Activated CD8-positive, alpha-beta memory T cell treated with anti-CD3 and anti-CD28 coated beads, Interleukin-2, amount 10 ng/mL, durations not matched to agents 7 days and 5 days (primary cell): ENCODE data around the gene SPAST. TPM values are rescaled to one million over a fixed set of nuclear protein-coding genes. Genes with fewer than 3 reads are reported as not detected.
"Not testable (repeated sequence)": the region's sequence is repeated elsewhere in the genome, so short reads cannot be mapped to it uniquely, and the experiment has no call there.

Experiments used
- ATAC-seq: fragments of 150-1000 bp; cut with Tn5 transposase; one replicate; pipeline ENCODE4 v1.10.0; 2021; ENCODE audit warnings: moderate library complexity
- CTCF ChIA-PET: fragments of 350-600 bp; sonication (Branson Sonifier 250); formaldehyde crosslinking; loops from one replicate; lab custom pipeline; 2021; ENCODE audit warnings: antibody characterized with exemption; lab: Charles Lee
- DNase-seq: peaks from one replicate; pipeline ENCODE4 v3.0.0-alpha.2; 2020
- H3K27ac Mint-ChIP-seq: one replicate; pipeline ENCODE4 v1.8.0; 2021; ENCODE audit warnings: mild to moderate bottlenecking, mixed read lengths
- H3K27me3 Mint-ChIP-seq: one replicate; pipeline ENCODE4 v1.8.0; 2021; ENCODE audit warnings: mixed read lengths
- H3K36me3 Mint-ChIP-seq: one replicate; pipeline ENCODE4 v1.8.0; 2021; ENCODE audit warnings: mild to moderate bottlenecking, mixed read lengths
- H3K4me1 Mint-ChIP-seq: one replicate; pipeline ENCODE4 v1.8.0; 2021; ENCODE audit warnings: mixed read lengths
- H3K4me3 Mint-ChIP-seq: one replicate; pipeline ENCODE4 v1.8.0; 2021; ENCODE audit warnings: mild to moderate bottlenecking, moderate library complexity, mixed read lengths
- H3K9me3 Mint-ChIP-seq: one replicate; pipeline ENCODE4 v1.8.0; 2022; ENCODE audit warnings: low read depth, mixed read lengths
- total RNA-seq, 2 experiments: library from RNA; stranded (reverse); gene quantifications; one replicate each; pipeline ENCODE4 v1.2.3, GENCODE V29; 2021

The SPAST gene, protein sequence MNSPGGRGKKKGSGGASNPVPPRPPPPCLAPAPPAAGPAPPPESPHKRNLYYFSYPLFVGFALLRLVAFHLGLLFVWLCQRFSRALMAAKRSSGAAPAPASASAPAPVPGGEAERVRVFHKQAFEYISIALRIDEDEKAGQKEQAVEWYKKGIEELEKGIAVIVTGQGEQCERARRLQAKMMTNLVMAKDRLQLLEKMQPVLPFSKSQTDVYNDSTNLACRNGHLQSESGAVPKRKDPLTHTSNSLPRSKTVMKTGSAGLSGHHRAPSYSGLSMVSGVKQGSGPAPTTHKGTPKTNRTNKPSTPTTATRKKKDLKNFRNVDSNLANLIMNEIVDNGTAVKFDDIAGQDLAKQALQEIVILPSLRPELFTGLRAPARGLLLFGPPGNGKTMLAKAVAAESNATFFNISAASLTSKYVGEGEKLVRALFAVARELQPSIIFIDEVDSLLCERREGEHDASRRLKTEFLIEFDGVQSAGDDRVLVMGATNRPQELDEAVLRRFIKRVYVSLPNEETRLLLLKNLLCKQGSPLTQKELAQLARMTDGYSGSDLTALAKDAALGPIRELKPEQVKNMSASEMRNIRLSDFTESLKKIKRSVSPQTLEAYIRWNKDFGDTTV
- 10 to 100 TPM; 17.3 to 20.4 TPM for total RNA-seq

GRCh38 chr2:32063310-32064020 is at the start of gene SPAST:
Gene SPAST (plus strand): TSS chr2:32063556. CDS start chr2:32063832, 276 bp downstream.
- ATAC-seq = peak; percentile 97
- H3K4me1 Mint-ChIP-seq = peaks cover 23% of the 10 kb centered on the region
- no peaks in the 10 kb centered on the region for H3K27me3 Mint-ChIP-seq

GRCh38 chr2:32018789-32019482 is 44.4 kb upstream of the SPAST start:
- CTCF ChIA-PET, H3K36me3 Mint-ChIP-seq, H3K27ac Mint-ChIP-seq, H3K27me3 Mint-ChIP-seq, H3K9me3 Mint-ChIP-seq, H3K4me1 Mint-ChIP-seq, H3K4me3 Mint-ChIP-seq, ATAC-seq, DNase-seq: not testable (repeated sequence)

More at GRCh38 chr2:32063310-32064020, at the start of gene SPAST:
- Mint-ChIP-seq H3K4me3 (peak within 1 kb of the TSS; percentile 90), H3K9me3 (no peaks in the 10 kb centered on the region), H3K36me3 (peaks cover 5% of the 10 kb centered on the region), H3K27ac (peak within 1 kb of the TSS; percentile 88)
- CTCF ChIA-PET = interaction anchor here (0.6 to 2.9 kb wide), 9 partner anchors 9 to 114 kb away, joined by 3 to 21 read pairs (median 5); partner anchors contain the start of genes DPY30 and SLC30A6
- peak; percentile 98 for DNase-seq

GRCh38 chr2:32034198-32034887 is 29.0 kb upstream of the SPAST start:
- H3K27me3 Mint-ChIP-seq, CTCF ChIA-PET, ATAC-seq, DNase-seq, H3K4me3 Mint-ChIP-seq, H3K9me3 Mint-ChIP-seq, H3K27ac Mint-ChIP-seq: not testable (repeated sequence)
- Mint-ChIP-seq H3K36me3 (peaks cover 17% of the 10 kb centered on the region), H3K4me1 (peaks cover 20% of the 10 kb centered on the region)

- H3K27me3 Mint-ChIP-seq = no peaks in the 10 kb centered on the region
- H3K4me1 Mint-ChIP-seq = peaks cover 19% of the 10 kb centered on the region
- peaks cover 4% of the 10 kb centered on the region for H3K36me3 Mint-ChIP-seq
- ATAC-seq = peak; percentile 98
- peak; percentile 95 for DNase-seq
- CTCF ChIA-PET = interaction anchor here (0.9 to 4.1 kb wide), 5 partner anchors 24 to 84 kb away, joined by 3 to 21 read pairs (median 3); partner anchors contain the start of genes MEMO1 and SPAST
- H3K9me3 Mint-ChIP-seq = no peaks in the 10 kb centered on the region
- H3K4me3 Mint-ChIP-seq = peak within 1 kb of the TSS; percentile 97
- peak within 1 kb of the TSS; percentile 91 for H3K27ac Mint-ChIP-seq
Observed at GRCh38 chr2:32039447-32040219, 23.7 kb upstream of the SPAST start, which contains the start of gene DPY30. Gene DPY30 (minus strand): TSS chr2:32039805. CDS start chr2:32039456, 349 bp downstream.

GRCh38 chr2:32043561-32043960 is 19.8 kb upstream of the SPAST start:
- CTCF ChIA-PET = no interaction called here
- Mint-ChIP-seq H3K36me3 (no peaks in the 10 kb centered on the region), H3K4me1 (peaks cover 14% of the 10 kb centered on the region), H3K4me3 (no peak overlapping the region), H3K27me3 (no peaks in the 10 kb centered on the region), H3K9me3 (no peaks in the 10 kb centered on the region), H3K27ac (no peak overlapping the region)
- ATAC-seq = no peak
- DNase-seq = no peak

GRCh38 chr2:32051836-32052439 is 11.4 kb upstream of the SPAST start:
- H3K9me3 Mint-ChIP-seq = no peaks in the 10 kb centered on the region
- CTCF ChIA-PET = no interaction called here
- DNase-seq = no peak
- no peak for ATAC-seq
- no peaks in the 10 kb centered on the region for H3K27me3 Mint-ChIP-seq
- H3K27ac Mint-ChIP-seq = no peak overlapping the region
- no peak overlapping the region for H3K4me3 Mint-ChIP-seq
- H3K36me3 Mint-ChIP-seq = no peaks in the 10 kb centered on the region
- H3K4me1 Mint-ChIP-seq = no peaks in the 10 kb centered on the region

GRCh38 chr2:32054583-32054982 is 8.8 kb upstream of the SPAST start:
- ATAC-seq, H3K27me3 Mint-ChIP-seq, H3K4me3 Mint-ChIP-seq, DNase-seq, H3K9me3 Mint-ChIP-seq, H3K4me1 Mint-ChIP-seq, H3K27ac Mint-ChIP-seq, H3K36me3 Mint-ChIP-seq: not testable (repeated sequence)
- CTCF ChIA-PET = interaction anchor here (2.1 kb wide), 1 partner anchor 9 kb away, joined by 8 read pairs; the partner anchor contains the start of gene SPAST

DNA sequence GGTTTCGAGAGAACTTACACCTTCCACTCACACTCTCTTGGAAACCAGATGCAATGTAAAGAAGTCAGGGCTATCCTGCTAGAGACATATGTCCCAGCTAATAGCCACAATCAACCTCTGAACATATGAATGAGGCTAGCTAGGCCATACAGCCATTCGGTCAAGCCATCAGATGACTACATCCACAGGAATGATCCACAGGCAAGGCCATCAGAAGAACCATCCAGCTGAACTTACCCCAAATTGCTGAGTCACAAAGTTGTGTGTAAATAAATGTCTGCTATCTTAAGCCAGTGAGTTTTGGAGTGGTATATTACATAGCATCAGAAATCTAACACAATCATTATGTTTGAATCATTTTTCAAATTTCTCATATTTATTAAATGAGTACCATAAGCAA is 5.2 kb upstream of the SPAST start:
- DNase-seq (no peak), ATAC-seq (no peak)
- H3K36me3 Mint-ChIP-seq = no peaks in the 10 kb centered on the region
- H3K4me3 Mint-ChIP-seq = no peak overlapping the region
- H3K27ac Mint-ChIP-seq = no peak overlapping the region
- no peaks in the 10 kb centered on the region for H3K27me3 Mint-ChIP-seq
- peaks cover 5% of the 10 kb centered on the region for H3K4me1 Mint-ChIP-seq
- H3K9me3 Mint-ChIP-seq = no peaks in the 10 kb centered on the region
- CTCF ChIA-PET = no interaction called here

DNA sequence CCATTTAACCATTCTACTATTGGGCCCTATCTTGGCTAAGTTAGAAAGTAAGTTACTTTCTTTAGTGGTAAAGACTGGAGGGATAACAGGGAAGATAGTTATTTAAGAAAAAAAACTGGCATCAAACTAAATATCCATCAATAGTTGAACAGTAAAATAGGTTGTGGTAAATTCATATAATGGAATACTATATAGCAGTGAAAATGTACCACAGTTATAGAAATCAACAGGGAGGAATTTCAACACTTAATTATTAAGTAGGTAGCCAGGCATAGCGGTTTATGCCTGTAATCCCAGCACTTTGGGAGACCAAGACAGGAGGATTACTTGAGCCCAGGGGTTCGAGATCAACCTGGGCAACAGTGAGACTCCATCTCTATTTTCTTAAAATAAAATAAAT is 3.1 kb upstream of the SPAST start:
- no peak for ATAC-seq
- H3K4me3 Mint-ChIP-seq = no peak overlapping the region
- no peaks in the 10 kb centered on the region for H3K27me3 Mint-ChIP-seq
- peaks cover 13% of the 10 kb centered on the region for H3K4me1 Mint-ChIP-seq
- CTCF ChIA-PET = no interaction called here
- no peaks in the 10 kb centered on the region for H3K36me3 Mint-ChIP-seq
- H3K9me3 Mint-ChIP-seq = no peaks in the 10 kb centered on the region
- no peak overlapping the region for H3K27ac Mint-ChIP-seq
- no peak for DNase-seq

- no peak for DNase-seq
- H3K9me3 Mint-ChIP-seq = no peaks in the 10 kb centered on the region
- CTCF ChIA-PET = no interaction called here
- no peak overlapping the region for H3K27ac Mint-ChIP-seq
- H3K36me3 Mint-ChIP-seq = peaks cover 5% of the 10 kb centered on the region
- H3K4me1 Mint-ChIP-seq = peaks cover 20% of the 10 kb centered on the region
- no peak overlapping the region for H3K4me3 Mint-ChIP-seq
- no peaks in the 10 kb centered on the region for H3K27me3 Mint-ChIP-seq
- no peak for ATAC-seq
Observed at GRCh38 chr2:32061430-32061829, 1.9 kb upstream of the SPAST start.

DNA sequence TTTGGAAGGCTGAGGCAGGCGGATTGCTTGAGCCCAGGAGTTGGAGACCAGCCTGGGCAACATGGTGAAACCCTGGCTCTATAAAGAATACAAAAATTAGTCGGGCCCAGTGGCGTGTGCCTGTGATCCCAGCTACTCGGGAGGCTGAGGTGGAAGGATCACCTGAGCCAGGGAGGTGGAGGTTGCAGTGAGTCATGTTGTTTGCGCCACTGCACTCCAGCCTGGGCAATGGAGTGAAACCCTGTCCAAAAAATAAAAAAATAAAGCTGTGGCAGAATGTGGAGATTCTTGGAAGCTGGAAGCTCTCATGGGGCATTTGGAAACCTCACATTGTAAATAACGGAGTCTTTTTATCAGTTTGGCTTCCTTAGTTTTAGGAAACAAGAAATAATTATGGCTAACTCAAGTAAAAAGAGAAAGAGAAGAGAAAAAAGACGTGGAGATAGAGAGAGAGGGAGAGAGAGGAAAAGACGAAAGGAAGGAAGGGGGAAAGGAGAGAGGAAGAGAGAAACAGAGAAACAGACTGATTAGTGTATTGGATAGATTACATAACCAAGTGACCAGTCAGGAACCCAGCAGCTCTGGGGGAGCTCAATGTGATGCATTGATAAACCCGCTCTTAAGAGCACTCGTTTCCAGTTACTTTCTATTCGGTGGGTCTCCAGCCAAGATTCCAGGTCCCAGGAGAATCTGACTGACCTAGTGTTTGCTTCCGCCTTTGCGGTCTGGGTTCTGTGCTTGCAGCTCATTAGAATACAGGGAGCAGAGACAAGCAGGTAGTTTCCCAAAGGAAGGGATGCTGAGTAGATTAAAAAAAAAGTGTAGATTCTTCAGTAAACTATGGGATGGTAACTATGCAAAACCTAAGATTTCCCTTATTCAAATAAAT is 1.1 kb upstream of the SPAST start:
- peaks cover 22% of the 10 kb centered on the region for H3K4me1 Mint-ChIP-seq
- no peaks in the 10 kb centered on the region for H3K27me3 Mint-ChIP-seq
- peak overlapping the region; percentile 9 for H3K27ac Mint-ChIP-seq
- DNase-seq = no peak
- ATAC-seq = no peak
- peaks cover 5% of the 10 kb centered on the region for H3K36me3 Mint-ChIP-seq
- peak overlapping the region; percentile 90 for H3K4me3 Mint-ChIP-seq
- no peaks in the 10 kb centered on the region for H3K9me3 Mint-ChIP-seq
- CTCF ChIA-PET = interaction anchor here (1.7 to 2.9 kb wide), 3 partner anchors 8 to 54 kb away, joined by 7 to 21 read pairs (median 8); partner anchors contain the start of gene DPY30
